ENCODE measurements around the gene NFATC3. TPM values are rescaled to one million over a fixed set of nuclear protein-coding genes. Genes with fewer than 3 reads are reported as not detected.

Gene NFATC3
- total and polyA plus RNA-seq, 12 donors, result 6.3 to 32.9 (median 23.4) TPM

DNA sequence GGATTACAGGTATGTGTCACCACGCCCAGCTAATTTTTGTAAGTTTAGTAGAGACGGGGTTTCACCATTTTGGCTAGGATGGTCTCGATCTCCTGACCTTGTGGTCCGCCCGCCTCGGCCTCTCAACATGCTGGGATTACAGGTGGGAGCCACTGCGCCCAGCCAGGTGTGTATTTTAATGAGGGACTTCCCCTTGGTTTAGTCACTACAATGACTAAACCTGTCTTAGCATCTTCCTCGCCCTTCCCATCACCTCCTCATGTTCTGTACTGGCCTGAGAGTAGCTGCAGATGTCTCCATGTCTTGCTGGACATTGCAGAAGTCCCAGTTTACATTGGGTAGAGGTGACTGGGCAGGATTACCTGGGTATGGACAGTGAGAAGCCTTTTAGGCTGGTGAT, 188.7 kb downstream of the NFATC3 start:
- Histone ChIP-seq H3K27ac (peak overlapping the region in 7 of 10 donors; percentile 5 to 68 (median 62)), H3K36me3 (peaks cover 0 to 77% (median 8%) of the 10 kb centered on the region in 9 donors), H3K4me3 (no peak overlapping the region), H3K27me3 (no peaks in the 10 kb centered on the region), H3K4me1 (peaks cover 0 to 70% (median 45%) of the 10 kb centered on the region in 9 donors), H3K9me3 (no peaks in the 10 kb centered on the region)
- WGBS, 2 donors, result 95 to 98% methylated on average over 8 of the region's 8 CpGs
- ATAC-seq (no peak), DNase-seq (no peak)
- no peak for TF ChIP-seq CTCF (IDR thresholded peaks at IDR 0.05)
- intact Hi-C loops (cut with DNase I), result no loop called here

DNA sequence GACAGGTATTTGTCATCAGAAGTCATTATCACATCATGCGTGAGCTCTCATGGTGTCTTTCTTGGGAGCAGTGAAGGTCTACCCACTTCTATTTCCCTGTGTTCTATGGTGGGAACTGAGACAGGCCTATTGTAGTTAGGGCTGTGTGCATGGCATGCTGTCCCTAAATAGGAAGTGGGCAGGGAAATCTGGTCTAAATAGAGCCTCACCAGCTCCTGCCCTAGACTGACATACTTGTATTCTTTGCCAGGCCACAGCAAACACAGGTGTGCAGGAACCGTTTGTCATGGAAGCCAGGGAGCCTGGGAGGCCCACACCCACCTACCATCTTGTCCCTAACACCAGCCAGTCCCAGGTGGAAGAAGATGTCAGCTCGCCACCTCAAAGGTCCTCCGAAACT, 189.3 kb downstream of the NFATC3 start:
- H3K4me1 ChIP-seq, result peaks cover 0 to 64% (median 44%) of the 10 kb centered on the region in 9 donors
- peak overlapping the region in 8 of 10 donors; percentile 5 to 69 (median 60) for H3K27ac ChIP-seq
- H3K36me3 ChIP-seq, result peaks cover 0 to 80% (median 8%) of the 10 kb centered on the region in 9 donors
- H3K27me3 ChIP-seq, result no peaks in the 10 kb centered on the region
- no peak for DNase-seq
- H3K9me3 ChIP-seq, result no peaks in the 10 kb centered on the region
- TF ChIP-seq CTCF (IDR thresholded peaks at IDR 0.05), result no peak
- intact Hi-C loops (cut with DNase I), result no loop called here
- H3K4me3 ChIP-seq, result no peak overlapping the region
- ATAC-seq, result peak in 6 of 8 donors; percentile 37 to 65 (median 60)
- 76 to 80% methylated on average over 4 of the region's 4 CpGs for WGBS, 2 donors

DNA sequence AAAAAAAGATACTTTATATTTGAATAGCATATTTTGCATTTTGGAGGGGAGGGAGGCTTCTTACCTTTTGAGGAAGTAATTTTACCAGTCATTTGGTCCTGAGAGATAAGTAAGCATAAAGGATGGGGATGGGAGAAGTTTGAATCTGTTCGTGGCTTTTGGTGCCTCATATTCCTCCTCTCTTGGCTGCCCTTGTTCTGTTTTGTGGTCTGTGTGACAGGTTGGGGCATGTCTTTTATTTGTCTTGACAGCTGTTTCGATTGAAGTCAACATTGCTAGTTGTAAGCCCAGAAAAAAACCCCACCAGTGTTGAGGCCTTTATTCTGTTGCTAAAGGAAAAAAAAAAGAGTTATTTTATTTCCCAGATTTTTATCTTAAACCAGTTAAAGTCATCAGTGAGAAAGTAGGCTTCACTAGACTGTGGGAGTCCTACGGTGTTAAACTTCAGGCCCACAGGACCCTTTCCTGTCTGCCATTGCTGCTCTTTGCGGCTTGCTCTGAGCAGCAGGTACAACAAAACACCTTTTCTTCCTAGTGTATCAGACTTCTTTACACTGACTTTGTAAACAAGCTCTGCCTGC, 190.5 kb downstream of the NFATC3 start:
- Histone ChIP-seq H3K27ac (peak overlapping the region; percentile 56 to 82 (median 66)), H3K27me3 (no peaks in the 10 kb centered on the region), H3K9me3 (no peaks in the 10 kb centered on the region), H3K4me3 (no peak overlapping the region), H3K36me3 (peaks cover 0 to 82% (median 8%) of the 10 kb centered on the region in 9 donors), H3K4me1 (peaks cover 0 to 71% (median 44%) of the 10 kb centered on the region in 9 donors)
- 46 to 51% methylated on average over 4 of the region's 4 CpGs for WGBS, 2 donors
- no peak for TF ChIP-seq CTCF (IDR thresholded peaks at IDR 0.05)
- no peak for ATAC-seq
- no peak for DNase-seq
- intact Hi-C loops (cut with DNase I), result no loop called here

DNA sequence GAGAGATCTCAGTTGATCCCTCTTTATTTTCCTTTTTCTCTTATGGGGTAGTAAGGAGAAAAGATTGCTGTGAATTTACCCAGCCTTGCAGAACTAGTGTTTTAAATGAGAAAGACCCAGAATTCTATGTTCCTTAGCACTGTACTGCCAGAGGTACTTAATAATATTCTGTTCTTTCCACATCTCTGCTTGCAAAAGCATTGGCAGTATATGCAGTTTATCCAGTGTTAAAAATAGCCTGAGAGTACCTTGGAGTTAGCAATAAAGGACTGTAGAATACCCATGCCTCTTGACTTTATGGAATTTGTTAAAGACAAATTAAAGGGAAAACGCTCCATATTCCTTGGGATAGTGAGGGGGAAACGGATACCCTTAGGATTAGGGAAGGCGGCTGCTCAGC, 191.1 kb downstream of the NFATC3 start:
- ATAC-seq (peak in 7 of 8 donors; percentile 18 to 79 (median 57)), DNase-seq (no peak)
- peak overlapping the region; percentile 56 to 82 (median 66) for H3K27ac ChIP-seq
- WGBS, 2 donors, result 51 to 77% methylated on average over 3 of the region's 3 CpGs
- H3K9me3 ChIP-seq, result no peaks in the 10 kb centered on the region
- no peak overlapping the region for H3K4me3 ChIP-seq
- intact Hi-C loops (cut with DNase I), result no loop called here
- no peak for TF ChIP-seq CTCF (IDR thresholded peaks at IDR 0.05)
- H3K36me3 ChIP-seq, result peaks cover 0 to 83% (median 8%) of the 10 kb centered on the region in 9 donors
- H3K27me3 ChIP-seq, result no peaks in the 10 kb centered on the region
- H3K4me1 ChIP-seq, result peaks cover 0 to 76% (median 48%) of the 10 kb centered on the region in 9 donors

Small RNAs within 50 kb of the gene (microRNA-seq; reads per million reads assigned to microRNA genes)
- 0 reads per million in 2 donors for gene MIR6773

Other genes starting within 250 kb of the NFATC3 start
- gene THAP11, start 243.1 kb upstream of the NFATC3 start, total RNA-seq, result 10 to 100 TPM; 20.6 to 41.3 (median 26.9) TPM
- gene THAP11, start 243.1 kb upstream of the NFATC3 start, polyA plus RNA-seq, result 10 to 100 TPM in 1 of 2 donors, 1 to 10 TPM in 1; 6.0 to 23.5 TPM
- 100 to 1,000 TPM in 1 of 10 donors, 10 to 100 TPM in 9; 73.9 to 105 (median 80.5) TPM for gene NUTF2, start 238.4 kb upstream of the NFATC3 start, total RNA-seq
- 100 to 1,000 TPM; 186 to 214 TPM for gene NUTF2, start 238.4 kb upstream of the NFATC3 start, polyA plus RNA-seq
- 10 to 100 TPM; 16.1 to 27.1 (median 19.1) TPM for gene CENPT, start 237.7 kb upstream of the NFATC3 start, total RNA-seq
- 10 to 100 TPM; 31.1 to 63.3 TPM for gene CENPT, start 237.7 kb upstream of the NFATC3 start, polyA plus RNA-seq
- gene EDC4, start 212.3 kb upstream of the NFATC3 start, total RNA-seq, result 10 to 100 TPM; 25.8 to 41.6 (median 31.3) TPM
- gene EDC4, start 212.3 kb upstream of the NFATC3 start, polyA plus RNA-seq, result 10 to 100 TPM; 30.2 to 46.8 TPM
- gene NRN1L, start 200.5 kb upstream of the NFATC3 start, total RNA-seq, result 1 to 10 TPM in 6 of 10 donors, not detected in 4; 1.1 to 2.7 (median 1.5) TPM
- 1 to 10 TPM; 1.8 to 4.0 TPM for gene NRN1L, start 200.5 kb upstream of the NFATC3 start, polyA plus RNA-seq
- gene PSKH1, start 192.1 kb upstream of the NFATC3 start, total RNA-seq, result 10 to 100 TPM; 16.0 to 24.5 (median 20.5) TPM
- 10 to 100 TPM; 15.7 to 22.9 TPM for gene PSKH1, start 192.1 kb upstream of the NFATC3 start, polyA plus RNA-seq
- gene CTRL, start 153.5 kb upstream of the NFATC3 start, total RNA-seq, result 1 to 10 TPM in 2 of 10 donors, under 1 TPM in 8; 0.39 to 1.6 (median 0.84) TPM
- gene CTRL, start 153.5 kb upstream of the NFATC3 start, polyA plus RNA-seq, result 1 to 10 TPM in 1 of 2 donors, under 1 TPM in 1; 0.74 to 2.0 TPM
- gene PSMB10, start 148.5 kb upstream of the NFATC3 start, total RNA-seq, result 100 to 1,000 TPM in 1 of 10 donors, 10 to 100 TPM in 9; 48.9 to 164 (median 62.8) TPM
- gene PSMB10, start 148.5 kb upstream of the NFATC3 start, polyA plus RNA-seq, result 100 to 1,000 TPM in 1 of 2 donors, 10 to 100 TPM in 1; 87.4 to 170 TPM
- gene LCAT, start 141.2 kb upstream of the NFATC3 start, total RNA-seq, result 10 to 100 TPM; 14.4 to 24.6 (median 20.6) TPM
- gene LCAT, start 141.2 kb upstream of the NFATC3 start, polyA plus RNA-seq, result 10 to 100 TPM; 18.1 to 96.5 TPM
- gene SLC12A4, start 116.7 kb upstream of the NFATC3 start, total RNA-seq, result 100 to 1,000 TPM in 1 of 10 donors, 10 to 100 TPM in 9; 70.9 to 107 (median 86.6) TPM
- 100 to 1,000 TPM in 1 of 2 donors, 10 to 100 TPM in 1; 70.1 to 116 TPM for gene SLC12A4, start 116.7 kb upstream of the NFATC3 start, polyA plus RNA-seq
- under 1 TPM in 1 of 10 donors, not detected in 9; 0.34 TPM for gene DPEP3, start 104.9 kb upstream of the NFATC3 start, total RNA-seq
- gene DPEP3, start 104.9 kb upstream of the NFATC3 start, polyA plus RNA-seq, result under 1 TPM in 1 of 2 donors, not detected in 1; 0.01 TPM
- gene DPEP2, start 85.9 kb upstream of the NFATC3 start, total RNA-seq, result 1 to 10 TPM in 9 of 10 donors, not detected in 1; 1.2 to 6.2 (median 1.7) TPM
- 1 to 10 TPM; 1.0 to 1.5 TPM for gene DPEP2, start 85.9 kb upstream of the NFATC3 start, polyA plus RNA-seq
- not detected for gene DPEP2NB, start 69.5 kb upstream of the NFATC3 start, total RNA-seq
- not detected for gene DPEP2NB, start 69.5 kb upstream of the NFATC3 start, polyA plus RNA-seq
- 10 to 100 TPM in 4 of 10 donors, 1 to 10 TPM in 6; 8.4 to 13.1 (median 9.7) TPM for gene DDX28, start 62.1 kb upstream of the NFATC3 start, total RNA-seq
- 1 to 10 TPM; 5.3 to 9.6 TPM for gene DDX28, start 62.1 kb upstream of the NFATC3 start, polyA plus RNA-seq
- 10 to 100 TPM in 2 of 10 donors, 1 to 10 TPM in 8; 4.8 to 13.1 (median 7.2) TPM for gene DUS2, start 62.1 kb upstream of the NFATC3 start, total RNA-seq
- 1 to 10 TPM; 4.2 to 9.6 TPM for gene DUS2, start 62.1 kb upstream of the NFATC3 start, polyA plus RNA-seq
- 1 to 10 TPM in 1 of 10 donors, under 1 TPM in 9; 0.07 to 1.0 (median 0.44) TPM for gene ESRP2, start 150.8 kb downstream of the NFATC3 start, total RNA-seq
- gene ESRP2, start 150.8 kb downstream of the NFATC3 start, polyA plus RNA-seq, result under 1 TPM; 0.25 to 0.66 TPM
- 10 to 100 TPM; 31.0 to 62.1 (median 44.0) TPM for gene PLA2G15, start 160.0 kb downstream of the NFATC3 start, total RNA-seq
- gene PLA2G15, start 160.0 kb downstream of the NFATC3 start, polyA plus RNA-seq, result 10 to 100 TPM; 33.1 to 33.7 TPM
- 10 to 100 TPM; 28.4 to 59.2 (median 42.4) TPM for gene SLC7A6, start 179.2 kb downstream of the NFATC3 start, total RNA-seq
- gene SLC7A6, start 179.2 kb downstream of the NFATC3 start, polyA plus RNA-seq, result 10 to 100 TPM; 22.6 to 85.6 TPM
- gene SLC7A6OS, start 225.6 kb downstream of the NFATC3 start, total RNA-seq, result 10 to 100 TPM in 9 of 10 donors, 1 to 10 TPM in 1; 9.9 to 14.4 (median 12.8) TPM
- gene SLC7A6OS, start 225.6 kb downstream of the NFATC3 start, polyA plus RNA-seq, result 1 to 10 TPM; 7.3 to 9.6 TPM
- gene PRMT7, start 225.6 kb downstream of the NFATC3 start, total RNA-seq, result 10 to 100 TPM; 22.0 to 39.2 (median 30.7) TPM
- 10 to 100 TPM; 18.1 to 57.8 TPM for gene PRMT7, start 225.6 kb downstream of the NFATC3 start, polyA plus RNA-seq

All from heart right ventricle (tissue), 16 donors.